LNCaP clone FGC (cell line): Measurements from ENCODE around the gene C1QTNF3.

Experiments used
- DNase-seq: peaks from one replicate; pipeline ENCODE4 v3.0.0-alpha.2; 2011; ENCODE audit warnings: low read depth
- H3K4me3 ChIP-seq: 2 replicates; pipeline ENCODE4 v1.5.1; 2011; ENCODE audit warnings: mild to moderate bottlenecking, low read depth, low read length, control low read depth
- TF ChIP-seq, protein P1 (sequence below): IDR thresholded peaks from 2 replicates; pipeline ENCODE4 v1.5.1; 2012; ENCODE audit warnings: mild to moderate bottlenecking; ENCODE audit not compliant: control insufficient read depth, insufficient read depth; ENCODE audit errors: extremely low read depth

The C1QTNF3 gene

GRCh38 chr5:34009610-34010009 is 33.4 kb downstream of the C1QTNF3 start:
- TF ChIP-seq, protein P1, sequence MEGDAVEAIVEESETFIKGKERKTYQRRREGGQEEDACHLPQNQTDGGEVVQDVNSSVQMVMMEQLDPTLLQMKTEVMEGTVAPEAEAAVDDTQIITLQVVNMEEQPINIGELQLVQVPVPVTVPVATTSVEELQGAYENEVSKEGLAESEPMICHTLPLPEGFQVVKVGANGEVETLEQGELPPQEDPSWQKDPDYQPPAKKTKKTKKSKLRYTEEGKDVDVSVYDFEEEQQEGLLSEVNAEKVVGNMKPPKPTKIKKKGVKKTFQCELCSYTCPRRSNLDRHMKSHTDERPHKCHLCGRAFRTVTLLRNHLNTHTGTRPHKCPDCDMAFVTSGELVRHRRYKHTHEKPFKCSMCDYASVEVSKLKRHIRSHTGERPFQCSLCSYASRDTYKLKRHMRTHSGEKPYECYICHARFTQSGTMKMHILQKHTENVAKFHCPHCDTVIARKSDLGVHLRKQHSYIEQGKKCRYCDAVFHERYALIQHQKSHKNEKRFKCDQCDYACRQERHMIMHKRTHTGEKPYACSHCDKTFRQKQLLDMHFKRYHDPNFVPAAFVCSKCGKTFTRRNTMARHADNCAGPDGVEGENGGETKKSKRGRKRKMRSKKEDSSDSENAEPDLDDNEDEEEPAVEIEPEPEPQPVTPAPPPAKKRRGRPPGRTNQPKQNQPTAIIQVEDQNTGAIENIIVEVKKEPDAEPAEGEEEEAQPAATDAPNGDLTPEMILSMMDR: no peak
- DNase-seq: no peak
- H3K4me3 ChIP-seq: no peak overlapping the region

DNA sequence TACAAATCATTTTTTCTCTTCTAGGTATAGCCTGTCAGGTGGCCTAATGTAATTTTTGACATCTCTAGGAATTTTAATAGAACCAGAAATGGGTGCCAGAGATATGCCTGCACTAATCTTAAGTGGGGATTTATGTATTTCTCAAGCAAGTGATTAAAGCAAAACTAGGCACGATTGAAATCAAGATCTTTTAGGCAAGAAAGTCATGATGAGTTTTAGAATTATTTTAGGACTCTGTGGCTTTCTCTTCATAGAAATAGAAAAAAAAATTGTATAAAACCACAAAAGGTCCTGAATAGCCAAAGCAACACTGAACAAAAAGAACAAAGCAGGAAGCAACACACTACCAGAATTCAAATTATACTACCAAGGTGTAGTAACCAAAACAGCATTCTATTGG is 34.2 kb downstream of the C1QTNF3 start:
- no peak for DNase-seq
- TF ChIP-seq, protein P1: no peak
- H3K4me3 ChIP-seq: peak overlapping the region; percentile 67

DNA sequence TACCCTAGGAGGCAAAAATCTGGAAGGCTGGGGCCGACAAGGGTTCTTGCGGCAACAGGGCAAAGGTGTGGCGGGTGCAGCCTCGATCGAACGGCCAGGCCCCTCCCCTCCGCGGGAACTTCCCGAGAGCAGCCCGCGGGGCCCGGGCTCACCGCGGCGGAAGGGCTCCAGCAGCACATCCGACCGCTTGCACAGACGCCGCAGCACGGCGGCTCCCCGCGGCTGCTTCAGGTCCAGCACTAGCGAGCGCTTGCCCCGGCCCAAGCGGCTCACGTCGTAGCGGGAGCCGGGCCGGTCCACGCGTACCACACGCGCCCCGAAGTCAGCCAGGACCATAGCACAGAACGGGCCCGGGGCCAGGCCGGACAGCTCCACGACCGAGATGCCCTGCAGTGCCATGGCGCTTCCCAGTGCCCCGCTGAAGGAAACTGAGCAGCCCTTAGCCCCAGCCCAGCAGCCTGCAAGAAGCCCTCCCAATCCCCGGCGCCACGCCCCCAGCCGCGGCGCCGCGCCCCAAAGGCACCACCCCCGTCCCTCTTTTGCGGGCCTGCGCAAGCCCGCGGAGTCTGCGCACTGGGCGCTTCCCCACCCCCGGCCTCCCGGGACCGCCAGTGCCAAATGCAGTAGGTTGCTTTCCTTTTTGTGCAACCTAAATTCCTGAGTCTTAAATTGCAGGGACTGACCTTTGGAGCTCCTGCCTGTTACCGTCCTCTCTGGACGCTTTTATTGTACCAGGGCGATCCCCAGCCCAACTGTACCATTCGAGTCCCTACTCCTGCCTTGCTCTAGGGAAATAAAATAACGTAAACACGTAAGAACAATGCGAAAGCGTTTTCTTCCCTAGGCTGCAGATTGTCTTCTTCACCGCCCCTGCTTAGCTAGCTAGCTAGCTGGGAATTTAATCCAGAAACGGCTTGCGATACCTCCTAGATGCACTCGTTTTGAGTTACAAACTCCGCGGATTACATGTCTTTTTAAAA is 35.1 kb downstream of the C1QTNF3 start, which contains the start of gene AMACR:
Gene AMACR (minus strand): TSS at position 430 of the 980 bp plus-strand sequence. CDS start 31 bp downstream, at position 399.
- TF ChIP-seq, protein P1: no peak
- H3K4me3 ChIP-seq: peak within 1 kb of the TSS; percentile 67
- DNase-seq: peak; percentile 72

DNA sequence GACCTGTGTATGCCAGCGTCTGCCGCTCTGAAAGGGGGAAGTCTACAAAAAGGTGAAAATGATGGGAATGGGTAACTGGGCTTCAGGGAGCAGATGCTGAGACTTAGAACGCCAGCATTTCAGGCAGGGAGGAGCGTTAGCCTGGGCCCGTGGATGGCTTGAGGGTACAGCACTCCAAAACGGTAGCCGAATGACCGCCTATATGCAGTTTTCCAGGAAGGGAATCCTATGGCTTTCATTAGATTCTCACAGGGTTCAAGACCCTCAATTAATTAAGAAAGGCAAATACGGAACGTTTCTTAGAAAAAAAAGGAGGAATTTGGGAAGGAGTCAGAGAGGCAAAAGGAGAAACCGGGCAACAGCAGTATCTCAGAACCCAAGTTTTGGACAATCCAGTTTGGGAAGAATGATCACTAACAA is 35.8 kb downstream of the C1QTNF3 start:
- TF ChIP-seq, protein P1: no peak
- H3K4me3 ChIP-seq: peak overlapping the region; percentile 67
- DNase-seq: no peak

GRCh38 chr5:34005681-34006080 is 37.3 kb downstream of the C1QTNF3 start:
- no peak for DNase-seq
- H3K4me3 ChIP-seq: no peak overlapping the region
- TF ChIP-seq, protein P1: no peak

GRCh38 chr5:34005211-34005610 is 37.8 kb downstream of the C1QTNF3 start:
- DNase-seq: no peak
- TF ChIP-seq, protein P1: no peak
- no peak overlapping the region for H3K4me3 ChIP-seq
